ENCODE results near the gene PSMA7.

Gene PSMA7

DNA sequence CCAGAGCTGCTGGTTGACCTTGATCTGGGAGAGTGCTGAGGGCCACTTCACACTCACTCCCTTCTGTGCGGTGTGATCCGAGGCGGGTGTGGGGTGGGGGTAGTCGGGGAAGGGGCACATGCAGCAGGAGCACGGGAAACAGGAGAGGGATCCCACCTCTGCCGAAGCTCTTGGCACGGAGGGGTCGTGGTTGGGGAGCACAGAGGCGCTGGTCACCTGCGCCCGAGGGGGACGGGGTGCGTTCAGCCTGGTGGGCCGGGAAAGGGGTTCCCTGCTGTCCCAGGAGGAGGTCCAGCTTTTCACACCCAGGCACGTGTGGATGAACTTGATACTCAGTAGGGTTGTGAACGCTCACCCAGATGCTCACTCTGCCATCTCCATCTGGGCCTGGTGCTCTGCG lies 17.7 kb upstream of the PSMA7 start:
- no peak overlapping the region for H3K9ac ChIP-seq (ENCODE audit: low read depth, low read length, poor library complexity, severe bottlenecking)
- no peaks in the 10 kb centered on the region for H3K9me3 ChIP-seq (ENCODE audit: insufficient read depth, low read depth, low read length)
- H3K36me3 ChIP-seq (ENCODE audit: insufficient read depth, low read length) = peaks cover 64% of the 10 kb centered on the region; the same call in 1 of the 2 replicates
- no peak for TF ChIP-seq EZH2phosphoT487 (IDR thresholded peaks at IDR 0.05; ENCODE audit: borderline replicate concordance)
- TF ChIP-seq CTCF (conservative IDR thresholded peaks at IDR 0.05; ENCODE audit: low read length) = no peak
- H3K27me3 ChIP-seq (ENCODE audit: insufficient read depth, low read length, poor library complexity, severe bottlenecking) = no peaks in the 10 kb centered on the region
- H3K79me2 ChIP-seq (ENCODE audit: insufficient read depth, low read length) = peaks cover 38% of the 10 kb centered on the region
- no peaks in the 10 kb centered on the region for H3F3A ChIP-seq (ENCODE audit: low read depth)
- no peaks in the 10 kb centered on the region for H3K4me1 ChIP-seq (ENCODE audit: insufficient read depth, low read length, poor library complexity, severe bottlenecking)
- H3K4me3 ChIP-seq (ENCODE audit: low read length, poor library complexity, severe bottlenecking) = no peak overlapping the region
- H3K9me2 ChIP-seq (replicated peaks; ENCODE audit: low read depth, low read length) = no peaks in the 10 kb centered on the region
- peaks cover 21% of the 10 kb centered on the region for H4K20me1 ChIP-seq (ENCODE audit: insufficient read depth, low read length, poor library complexity, severe bottlenecking)
- H3K4me2 ChIP-seq (ENCODE audit: low read depth, low read length, poor library complexity, severe bottlenecking) = no peak overlapping the region
- no peak overlapping the region for H2AFZ ChIP-seq (ENCODE audit: low read length)

GRCh38 chr20:62160253-62160652 lies 17.1 kb upstream of the PSMA7 start:
- H3K9me3 ChIP-seq (ENCODE audit: insufficient read depth, low read depth, low read length) = no peaks in the 10 kb centered on the region
- H3K9ac ChIP-seq (ENCODE audit: low read depth, low read length, poor library complexity, severe bottlenecking) = no peak overlapping the region
- H3K79me2 ChIP-seq (ENCODE audit: insufficient read depth, low read length) = peaks cover 45% of the 10 kb centered on the region
- H3K36me3 ChIP-seq (ENCODE audit: insufficient read depth, low read length) = peaks cover 62% of the 10 kb centered on the region; the same call in 1 of the 2 replicates
- H3K9me2 ChIP-seq (replicated peaks; ENCODE audit: low read depth, low read length) = no peaks in the 10 kb centered on the region
- H3F3A ChIP-seq (ENCODE audit: low read depth) = no peaks in the 10 kb centered on the region
- H3K27me3 ChIP-seq (ENCODE audit: insufficient read depth, low read length, poor library complexity, severe bottlenecking) = no peaks in the 10 kb centered on the region
- peaks cover 21% of the 10 kb centered on the region for H4K20me1 ChIP-seq (ENCODE audit: insufficient read depth, low read length, poor library complexity, severe bottlenecking)
- no peaks in the 10 kb centered on the region for H3K4me1 ChIP-seq (ENCODE audit: insufficient read depth, low read length, poor library complexity, severe bottlenecking)
- H2AFZ ChIP-seq (ENCODE audit: low read length) = no peak overlapping the region
- H3K4me2 ChIP-seq (ENCODE audit: low read depth, low read length, poor library complexity, severe bottlenecking) = no peak overlapping the region
- TF ChIP-seq EZH2phosphoT487 (IDR thresholded peaks at IDR 0.05; ENCODE audit: borderline replicate concordance) = no peak
- TF ChIP-seq CTCF (conservative IDR thresholded peaks at IDR 0.05; ENCODE audit: low read length) = no peak
- no peak overlapping the region for H3K4me3 ChIP-seq (ENCODE audit: low read length, poor library complexity, severe bottlenecking)

DNA sequence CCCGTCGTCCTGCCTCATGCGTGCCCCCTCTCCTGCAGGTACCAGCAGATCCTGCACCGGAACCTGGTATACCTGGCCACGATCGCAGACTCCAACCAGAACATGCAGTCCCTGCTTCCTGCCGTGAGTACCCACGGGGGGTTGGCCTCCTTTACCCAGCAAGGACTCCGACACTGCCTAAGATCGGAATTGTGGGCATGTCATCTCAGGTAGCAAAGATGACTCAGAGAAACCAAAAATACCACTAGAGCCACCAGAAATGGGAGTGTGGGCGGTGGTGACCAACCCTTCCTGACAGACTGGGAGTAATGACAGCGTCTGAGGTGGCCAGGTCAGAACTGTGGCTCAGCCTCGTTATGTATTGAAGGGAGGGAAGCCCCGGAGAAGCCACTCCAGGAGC lies 16.6 kb upstream of the PSMA7 start:
- Histone ChIP-seq H3K36me3 (ENCODE audit: insufficient read depth, low read length) (peaks cover 58% of the 10 kb centered on the region; the same call in 1 of the 2 replicates), H3K27me3 (ENCODE audit: insufficient read depth, low read length, poor library complexity, severe bottlenecking) (no peaks in the 10 kb centered on the region), H3F3A (ENCODE audit: low read depth) (no peaks in the 10 kb centered on the region), H3K4me1 (ENCODE audit: insufficient read depth, low read length, poor library complexity, severe bottlenecking) (no peaks in the 10 kb centered on the region), H3K9me2 (replicated peaks; ENCODE audit: low read depth, low read length) (no peaks in the 10 kb centered on the region), H3K9ac (ENCODE audit: low read depth, low read length, poor library complexity, severe bottlenecking) (no peak overlapping the region), H4K20me1 (ENCODE audit: insufficient read depth, low read length, poor library complexity, severe bottlenecking) (peaks cover 21% of the 10 kb centered on the region), H3K4me2 (ENCODE audit: low read depth, low read length, poor library complexity, severe bottlenecking) (no peak overlapping the region), H2AFZ (ENCODE audit: low read length) (no peak overlapping the region), H3K9me3 (ENCODE audit: insufficient read depth, low read depth, low read length) (no peaks in the 10 kb centered on the region), H3K4me3 (ENCODE audit: low read length, poor library complexity, severe bottlenecking) (no peak overlapping the region), H3K79me2 (ENCODE audit: insufficient read depth, low read length) (peaks cover 49% of the 10 kb centered on the region)
- no peak for TF ChIP-seq CTCF (conservative IDR thresholded peaks at IDR 0.05; ENCODE audit: low read length)
- no peak for TF ChIP-seq EZH2phosphoT487 (IDR thresholded peaks at IDR 0.05; ENCODE audit: borderline replicate concordance)

All from Loucy (cell line).